NT2/D1 (cell line): ENCODE measurements around the gene BLID.

Experiments
- SUZ12 ChIP-seq: IDR thresholded peaks from 2 replicates; pipeline ENCODE4 v1.6.1; 2011; ENCODE audit not compliant: insufficient read length, insufficient read depth; ENCODE audit errors: extremely low read depth
- YY1 ChIP-seq: IDR thresholded peaks from 2 replicates; pipeline ENCODE4 v1.6.1; 2011; ENCODE audit not compliant: insufficient read length, insufficient read depth
- ZNF274 ChIP-seq: IDR thresholded peaks from 2 replicates; pipeline ENCODE4 v1.6.1; 2011; ENCODE audit warnings: mild to moderate bottlenecking, low read depth, low read length

DNA sequence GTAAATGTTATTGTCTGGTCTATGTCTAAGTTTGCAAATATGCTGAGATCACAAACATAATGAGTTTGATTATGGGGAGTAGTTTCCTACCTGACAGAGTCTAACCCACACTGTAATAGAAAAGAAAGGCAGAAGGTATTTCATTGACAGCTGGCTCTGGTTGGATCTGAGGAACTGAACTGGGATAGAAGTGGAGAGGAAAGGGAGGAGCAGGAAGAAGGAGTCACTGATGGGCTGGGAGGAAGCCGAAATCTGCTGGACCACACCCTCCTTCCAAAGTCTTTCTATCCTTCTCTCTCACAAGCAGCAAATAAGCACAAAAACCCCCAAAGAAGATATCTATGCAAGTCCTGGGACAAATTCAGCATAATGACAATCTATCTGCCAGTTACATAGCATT is 11.7 kb downstream of the BLID start:
- TF ChIP-seq ZNF274, result no peak
- TF ChIP-seq YY1, result no peak
- TF ChIP-seq SUZ12, result no peak
